GM19463 (cell line): ENCODE data around the gene SLC43A2.
"Not testable (repeated sequence)": the region's sequence is repeated elsewhere in the genome, so short reads cannot be mapped to it uniquely, and the experiment has no call there.

Experiments used
- ATAC-seq: cut with Tn5 transposase; IDR thresholded peaks from one replicate; pipeline ENCODE4 v1.9.1; 2021; ENCODE audit warnings: mild to moderate bottlenecking, moderate library complexity; ENCODE audit not compliant: unreplicated experiment

The SLC43A2 gene

GRCh38 chr17:1565877-1566276 is 62.8 kb downstream of the SLC43A2 start:
- ATAC-seq: no peak

GRCh38 chr17:1563786-1564613 is 64.6 kb downstream of the SLC43A2 start:
- ATAC-seq: no peak

- not testable (repeated sequence) for ATAC-seq
Observed at GRCh38 chr17:1563471-1563785, 65.2 kb downstream of the SLC43A2 start.

- ATAC-seq: peak; percentile 26
Observed at GRCh38 chr17:1562176-1562643, 66.4 kb downstream of the SLC43A2 start.

- ATAC-seq: peak; percentile 14
Observed at GRCh38 chr17:1561420-1562175, 67.0 kb downstream of the SLC43A2 start.

- no peak for ATAC-seq
Observed at GRCh38 chr17:1560858-1561355, 67.7 kb downstream of the SLC43A2 start.

- ATAC-seq: no peak
Observed at GRCh38 chr17:1560101-1560857, 68.4 kb downstream of the SLC43A2 start.

- ATAC-seq: no peak
Observed at GRCh38 chr17:1559047-1560043, 69.3 kb downstream of the SLC43A2 start.

- no peak for ATAC-seq
Observed at GRCh38 chr17:1558401-1558800, 70.2 kb downstream of the SLC43A2 start.

GRCh38 chr17:1557355-1558095 is 71.1 kb downstream of the SLC43A2 start:
- no peak for ATAC-seq

GRCh38 chr17:1555651-1556471 is 72.8 kb downstream of the SLC43A2 start:
- no peak for ATAC-seq

GRCh38 chr17:1554751-1555540 is 73.7 kb downstream of the SLC43A2 start:
- no peak for ATAC-seq

GRCh38 chr17:1553354-1554266 is 75.0 kb downstream of the SLC43A2 start:
- no peak for ATAC-seq

GRCh38 chr17:1552932-1553331 is 75.7 kb downstream of the SLC43A2 start:
- no peak for ATAC-seq

- no peak for ATAC-seq
Observed at GRCh38 chr17:1551741-1552140, 76.9 kb downstream of the SLC43A2 start.

- ATAC-seq: no peak
Observed at GRCh38 chr17:1548032-1548431, 80.6 kb downstream of the SLC43A2 start.
